Measurements from ENCODE around the gene PEAR1.

The PEAR1 gene

DNA sequence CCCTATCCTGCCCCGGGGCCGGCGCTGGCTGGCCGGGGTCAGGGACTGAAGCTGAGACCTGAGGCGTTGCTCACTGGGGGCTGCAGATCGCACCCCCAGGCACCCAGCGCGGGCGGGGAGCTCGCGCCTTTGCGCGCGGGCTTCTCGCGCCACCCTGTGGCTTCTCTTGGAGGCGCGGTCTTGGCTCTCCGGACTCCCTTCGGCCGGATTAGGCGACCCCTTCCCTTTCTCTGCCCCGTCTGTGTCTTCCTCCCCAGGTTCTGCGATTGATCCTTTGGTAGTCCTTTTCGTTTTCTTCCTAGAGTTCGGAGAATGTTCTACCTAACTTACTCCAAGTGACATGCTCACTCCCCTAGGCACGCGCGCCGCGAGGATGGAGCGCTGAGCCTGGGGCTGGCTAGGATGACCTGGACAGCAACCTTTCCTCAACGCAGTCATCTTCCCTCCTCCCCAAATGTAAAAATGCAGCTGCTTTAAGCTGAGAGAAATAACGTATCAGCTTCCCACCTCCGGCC is 33.3 kb upstream of the PEAR1 start:
- peak; percentile 44 for DNase-seq (ENCODE audit: low read depth, low spot score)
- in situ Hi-C loops (cut with HindIII; ENCODE audit: low sequenced_read_pairs) = no loop called here
- H3K4me3 ChIP-seq (ENCODE audit: low read depth, low read length) = peak overlapping the region; percentile 23
- TF ChIP-seq, protein P1, sequence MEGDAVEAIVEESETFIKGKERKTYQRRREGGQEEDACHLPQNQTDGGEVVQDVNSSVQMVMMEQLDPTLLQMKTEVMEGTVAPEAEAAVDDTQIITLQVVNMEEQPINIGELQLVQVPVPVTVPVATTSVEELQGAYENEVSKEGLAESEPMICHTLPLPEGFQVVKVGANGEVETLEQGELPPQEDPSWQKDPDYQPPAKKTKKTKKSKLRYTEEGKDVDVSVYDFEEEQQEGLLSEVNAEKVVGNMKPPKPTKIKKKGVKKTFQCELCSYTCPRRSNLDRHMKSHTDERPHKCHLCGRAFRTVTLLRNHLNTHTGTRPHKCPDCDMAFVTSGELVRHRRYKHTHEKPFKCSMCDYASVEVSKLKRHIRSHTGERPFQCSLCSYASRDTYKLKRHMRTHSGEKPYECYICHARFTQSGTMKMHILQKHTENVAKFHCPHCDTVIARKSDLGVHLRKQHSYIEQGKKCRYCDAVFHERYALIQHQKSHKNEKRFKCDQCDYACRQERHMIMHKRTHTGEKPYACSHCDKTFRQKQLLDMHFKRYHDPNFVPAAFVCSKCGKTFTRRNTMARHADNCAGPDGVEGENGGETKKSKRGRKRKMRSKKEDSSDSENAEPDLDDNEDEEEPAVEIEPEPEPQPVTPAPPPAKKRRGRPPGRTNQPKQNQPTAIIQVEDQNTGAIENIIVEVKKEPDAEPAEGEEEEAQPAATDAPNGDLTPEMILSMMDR (IDR thresholded peaks at IDR 0.05; ENCODE audit: low read depth, low read length) = peak; percentile 86

GRCh38 chr1:156860628-156861423 is 32.7 kb upstream of the PEAR1 start, which contains the start of gene NTRK1:
Gene NTRK1 (plus strand): TSS chr1:156860865. CDS start chr1:156860935, 70 bp downstream.
- H3K4me3 ChIP-seq (ENCODE audit: low read depth, low read length) = peak within 1 kb of the TSS; percentile 23
- in situ Hi-C loops (cut with HindIII; ENCODE audit: low sequenced_read_pairs) = no loop called here
- no peak for DNase-seq (ENCODE audit: low read depth, low spot score)
- TF ChIP-seq, protein P1 (IDR thresholded peaks at IDR 0.05; ENCODE audit: low read depth, low read length) = no peak

GRCh38 chr1:156862584-156862983 is 30.9 kb upstream of the PEAR1 start:
- in situ Hi-C loops (cut with HindIII; ENCODE audit: low sequenced_read_pairs) = no loop called here
- DNase-seq (ENCODE audit: low read depth, low spot score) = no peak
- H3K4me3 ChIP-seq (ENCODE audit: low read depth, low read length) = no peak overlapping the region
- TF ChIP-seq, protein P1 (IDR thresholded peaks at IDR 0.05; ENCODE audit: low read depth, low read length) = no peak

GRCh38 chr1:156862997-156863599 is 30.4 kb upstream of the PEAR1 start:
- no peak for DNase-seq (ENCODE audit: low read depth, low spot score)
- H3K4me3 ChIP-seq (ENCODE audit: low read depth, low read length) = no peak overlapping the region
- TF ChIP-seq, protein P1 (IDR thresholded peaks at IDR 0.05; ENCODE audit: low read depth, low read length) = no peak
- in situ Hi-C loops (cut with HindIII; ENCODE audit: low sequenced_read_pairs) = no loop called here

DNA sequence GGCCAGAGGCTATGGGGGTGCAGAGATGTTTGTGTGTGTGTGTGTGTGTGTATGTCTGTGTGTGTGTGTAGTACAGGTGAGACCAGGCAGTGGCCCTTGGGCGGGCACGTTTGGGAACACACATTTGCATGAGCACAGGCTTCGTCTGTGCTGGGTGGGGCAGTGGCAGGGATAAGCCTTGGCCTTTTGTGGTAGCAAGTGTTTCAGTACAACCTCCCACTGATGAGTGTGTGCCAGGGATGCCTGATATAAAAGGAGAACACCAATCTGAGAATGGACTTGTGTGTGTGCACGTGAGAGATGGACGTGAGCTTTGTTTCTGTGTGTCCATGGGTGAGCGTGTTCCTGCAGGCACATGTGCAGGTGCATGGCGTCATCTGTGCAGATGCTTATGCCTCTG is 29.9 kb upstream of the PEAR1 start:
- H3K4me3 ChIP-seq (ENCODE audit: low read depth, low read length) = no peak overlapping the region
- DNase-seq (ENCODE audit: low read depth, low spot score) = no peak
- TF ChIP-seq, protein P1 (IDR thresholded peaks at IDR 0.05; ENCODE audit: low read depth, low read length) = no peak
- in situ Hi-C loops (cut with HindIII; ENCODE audit: low sequenced_read_pairs) = no loop called here

DNA sequence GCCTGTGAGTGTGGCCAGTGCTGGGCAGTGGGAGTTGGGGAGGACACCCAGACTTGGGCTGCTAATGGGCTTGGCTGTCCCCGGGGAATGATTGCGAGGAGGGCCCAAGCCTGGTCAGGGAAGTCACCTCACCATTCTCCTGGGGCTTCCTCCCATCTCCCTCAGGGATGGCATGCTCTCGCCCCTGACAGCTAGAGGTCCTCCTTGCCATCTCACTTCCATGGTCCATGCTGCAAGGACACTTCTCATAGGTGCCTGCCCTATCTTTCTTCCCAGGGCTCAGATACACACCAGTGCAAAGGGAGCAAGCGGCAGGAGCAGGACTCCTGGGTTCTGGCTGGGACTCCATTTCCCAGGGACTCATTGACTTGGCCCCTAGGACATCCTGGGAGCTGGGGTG is 28.7 kb upstream of the PEAR1 start:
- DNase-seq (ENCODE audit: low read depth, low spot score) = no peak
- TF ChIP-seq, protein P1 (IDR thresholded peaks at IDR 0.05; ENCODE audit: low read depth, low read length) = no peak
- in situ Hi-C loops (cut with HindIII; ENCODE audit: low sequenced_read_pairs) = no loop called here
- H3K4me3 ChIP-seq (ENCODE audit: low read depth, low read length) = no peak overlapping the region
